PC-3 (cell line): ENCODE measurements around the gene CACNA1C. TPM values are rescaled to one million over a fixed set of nuclear protein-coding genes. Genes with fewer than 3 reads are reported as not detected.

Source experiments
- ATAC-seq: fragments of 200-7000 bp; cut with Tn5 transposase; 2 replicates; pipeline ENCODE4 v1.9.1; 2020; ENCODE audit warnings: mild to moderate bottlenecking, moderate library complexity
- BruUV-seq: library from RNA; stranded (reverse); fragments of 400-500 nt; replicated peaks from 2 replicates; lab custom pipeline; 2021; lab: Mats Ljungman, UMichigan
- CTCF ChIA-PET: fragments of 300-600 bp; sonication (Branson Sonifier 250); formaldehyde crosslinking; loops from one replicate; lab custom pipeline; 2022; ENCODE audit warnings: antibody characterized with exemption; lab: Charles Lee
- POLR2A ChIA-PET: fragments of 300-600 bp; sonication (Branson Sonifier 250); formaldehyde crosslinking; loops from one replicate; lab custom pipeline; 2022; ENCODE audit warnings: antibody characterized with exemption; ENCODE audit not compliant: unreplicated experiment; lab: Charles Lee
- DNase-seq: peaks from one replicate; pipeline ENCODE4 v3.0.0-alpha.2; 2015
- H2AFZ ChIP-seq: fragments of 300-600 bp; sonication (generic); 2 replicates; pipeline ENCODE4 v1.6.0; 2016; ENCODE audit warnings: antibody characterized with exemption, low read length
- H3F3A ChIP-seq: fragments of 300-600 bp; sonication (generic); one replicate; pipeline ENCODE4 v1.6.0; 2017; ENCODE audit warnings: antibody characterized with exemption, low read length, control low read depth, mild to moderate bottlenecking; ENCODE audit not compliant: unreplicated experiment
- H3K27ac ChIP-seq: fragments of 300-600 bp; sonication (generic); 2 replicates; pipeline ENCODE4 v1.5.1; 2016; ENCODE audit warnings: mild to moderate bottlenecking, low read length
- H3K27me3 ChIP-seq: fragments of 300-600 bp; sonication (generic); 2 replicates; pipeline ENCODE4 v1.6.1; 2016; ENCODE audit warnings: low read length, mixed read lengths
- H3K36me3 ChIP-seq: fragments of 300-600 bp; sonication (generic); 2 replicates; pipeline ENCODE4 v1.6.1; 2016; ENCODE audit warnings: low read depth, mixed run types, low read length, mixed read lengths
- H3K4me1 ChIP-seq: fragments of 300-600 bp; sonication (generic); 2 replicates; pipeline ENCODE4 v1.5.1; 2016; ENCODE audit warnings: low read length; ENCODE audit not compliant: insufficient read depth
- H3K4me2 ChIP-seq: fragments of 300-600 bp; sonication (generic); 2 replicates; pipeline ENCODE4 v1.6.0; 2016; ENCODE audit warnings: low read length
- H3K4me3 ChIP-seq: fragments of 300-600 bp; sonication (generic); 2 replicates; pipeline ENCODE4 v1.5.1; 2016; ENCODE audit warnings: mild to moderate bottlenecking, low read length, mixed read lengths
- H3K79me2 ChIP-seq: fragments of 300-600 bp; sonication (generic); 2 replicates; pipeline ENCODE4 v1.6.1; 2017; ENCODE audit warnings: low read length, mixed read lengths
- H3K9ac ChIP-seq: fragments of 300-600 bp; sonication (generic); 2 replicates; pipeline ENCODE4 v1.6.0; 2016; ENCODE audit warnings: mild to moderate bottlenecking, low read length
- H3K9me2 ChIP-seq: fragments of 300-600 bp; sonication (generic); replicated peaks from 2 replicates; pipeline ENCODE4 v1.6.1; 2016; ENCODE audit warnings: mixed run types, low read length, mixed read lengths
- H3K9me3 ChIP-seq: fragments of 300-600 bp; sonication (generic); 2 replicates; pipeline ENCODE4 v1.6.1; 2016; ENCODE audit warnings: low read length, mixed read lengths
- H4K20me1 ChIP-seq: fragments of 300-600 bp; sonication (generic); 2 replicates; pipeline ENCODE4 v1.6.1; 2016; ENCODE audit warnings: low read length, mixed read lengths
- EZH2 ChIP-seq: fragments of 300-600 bp; sonication (generic); IDR thresholded peaks from one replicate; pipeline ENCODE4 v1.6.1; 2017; ENCODE audit warnings: antibody characterized with exemption, mild to moderate bottlenecking, low read length; ENCODE audit not compliant: unreplicated experiment
- EZH2phosphoT487 ChIP-seq: fragments of 300-600 bp; sonication (generic); IDR thresholded peaks from 2 replicates; pipeline ENCODE4 v1.6.1; 2018; ENCODE audit warnings: mild to moderate bottlenecking, antibody characterized with exemption, low read length, borderline replicate concordance
- intact Hi-C: fragments of 100-400 bp; cut with micrococcal nuclease; formaldehyde crosslinking; loops from 2 replicates; pipeline ENCODE4 v1.9.0; 2023
- total RNA-seq: library from RNA; depleted of rRNA; stranded (reverse); fragments of >200 nt; gene quantifications from 2 replicates; pipeline ENCODE4 v1.2.3, GENCODE V29; 2014
- TF ChIP-seq, protein P1 (sequence below): fragments of 300-600 bp; sonication (generic); conservative IDR thresholded peaks from 2 replicates; pipeline ENCODE4 v1.5.1; 2017; ENCODE audit warnings: antibody characterized with exemption, low read depth, mild to moderate bottlenecking, low read length

Gene CACNA1C
- total RNA-seq, 1 experiment from 2014 or later = not detected

DNA sequence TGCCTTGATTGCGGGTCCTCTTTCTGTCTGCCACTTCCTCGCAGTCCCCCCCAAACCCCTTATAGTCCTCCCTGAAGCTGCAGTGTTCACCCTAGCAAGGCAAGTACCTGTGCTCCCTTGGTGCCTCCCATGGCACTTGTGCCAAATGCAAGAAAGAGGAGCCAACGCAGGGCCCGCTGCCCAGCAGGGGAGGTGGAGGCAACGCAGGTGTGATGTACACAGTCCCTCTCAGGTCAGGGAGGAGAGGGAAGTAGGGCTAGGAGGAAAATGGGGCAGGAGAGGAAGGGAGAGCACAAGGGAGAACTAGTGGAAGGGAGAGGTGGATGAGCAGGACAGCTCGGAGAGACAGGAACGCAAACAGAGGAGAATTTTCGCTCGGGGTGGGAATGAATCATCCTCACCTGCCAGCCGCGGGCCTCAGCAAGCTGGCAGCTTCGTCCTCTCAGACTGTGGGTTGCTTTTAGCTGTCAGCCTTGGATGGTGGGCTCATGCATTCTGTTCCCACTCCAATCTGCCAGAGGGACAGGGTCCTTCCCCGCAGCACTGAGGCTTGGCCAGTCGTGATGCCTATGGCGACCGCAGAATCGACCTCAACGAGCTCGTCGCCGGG lies 357.0 kb downstream of the CACNA1C start:
- ATAC-seq (no peak), DNase-seq (no peak)
- POLR2A ChIA-PET = no interaction called here
- Histone ChIP-seq H3K4me1 (no peaks in the 10 kb centered on the region), H3K36me3 (no peaks in the 10 kb centered on the region), H2AFZ (no peak overlapping the region), H3K27ac (no peak overlapping the region), H3K9me3 (no peaks in the 10 kb centered on the region), H3K27me3 (peaks cover 56% of the 10 kb centered on the region), H3K9me2 (no peaks in the 10 kb centered on the region), H3F3A (no peaks in the 10 kb centered on the region), H3K79me2 (no peaks in the 10 kb centered on the region), H3K9ac (no peak overlapping the region), H4K20me1 (no peaks in the 10 kb centered on the region), H3K4me2 (no peak overlapping the region), H3K4me3 (no peak overlapping the region)
- TF ChIP-seq EZH2 = no peak
- TF ChIP-seq, protein P1, sequence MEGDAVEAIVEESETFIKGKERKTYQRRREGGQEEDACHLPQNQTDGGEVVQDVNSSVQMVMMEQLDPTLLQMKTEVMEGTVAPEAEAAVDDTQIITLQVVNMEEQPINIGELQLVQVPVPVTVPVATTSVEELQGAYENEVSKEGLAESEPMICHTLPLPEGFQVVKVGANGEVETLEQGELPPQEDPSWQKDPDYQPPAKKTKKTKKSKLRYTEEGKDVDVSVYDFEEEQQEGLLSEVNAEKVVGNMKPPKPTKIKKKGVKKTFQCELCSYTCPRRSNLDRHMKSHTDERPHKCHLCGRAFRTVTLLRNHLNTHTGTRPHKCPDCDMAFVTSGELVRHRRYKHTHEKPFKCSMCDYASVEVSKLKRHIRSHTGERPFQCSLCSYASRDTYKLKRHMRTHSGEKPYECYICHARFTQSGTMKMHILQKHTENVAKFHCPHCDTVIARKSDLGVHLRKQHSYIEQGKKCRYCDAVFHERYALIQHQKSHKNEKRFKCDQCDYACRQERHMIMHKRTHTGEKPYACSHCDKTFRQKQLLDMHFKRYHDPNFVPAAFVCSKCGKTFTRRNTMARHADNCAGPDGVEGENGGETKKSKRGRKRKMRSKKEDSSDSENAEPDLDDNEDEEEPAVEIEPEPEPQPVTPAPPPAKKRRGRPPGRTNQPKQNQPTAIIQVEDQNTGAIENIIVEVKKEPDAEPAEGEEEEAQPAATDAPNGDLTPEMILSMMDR = no peak
- no peak for TF ChIP-seq EZH2phosphoT487
- intact Hi-C loops = no loop called here
- CTCF ChIA-PET = no interaction called here
- BruUV-seq = no TSS peak

DNA sequence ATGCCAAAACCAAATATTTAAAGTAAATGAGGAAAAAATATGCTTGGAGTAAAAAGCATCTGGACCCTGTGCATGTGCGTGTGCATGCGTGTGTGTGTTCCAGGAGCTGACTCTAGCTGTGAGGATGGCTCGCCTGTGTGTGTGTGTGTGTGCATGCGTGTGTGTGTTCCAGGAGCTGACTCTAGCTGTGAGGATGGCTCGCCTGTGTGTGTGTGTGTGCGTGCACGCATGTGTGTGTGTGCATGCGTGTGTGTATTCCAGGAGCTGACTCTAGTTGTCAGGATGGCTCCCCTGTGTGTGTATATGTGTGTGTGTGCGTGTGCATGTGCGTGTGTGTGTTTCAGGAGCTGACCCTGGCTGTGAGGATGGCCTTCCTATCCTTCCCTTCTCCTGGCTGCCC lies 357.7 kb downstream of the CACNA1C start:
- no peaks in the 10 kb centered on the region for H3F3A ChIP-seq
- no peaks in the 10 kb centered on the region for H3K79me2 ChIP-seq
- intact Hi-C loops = no loop called here
- H3K27ac ChIP-seq = no peak overlapping the region
- H3K9me2 ChIP-seq = no peaks in the 10 kb centered on the region
- H4K20me1 ChIP-seq = no peaks in the 10 kb centered on the region
- BruUV-seq = no TSS peak
- no peak overlapping the region for H2AFZ ChIP-seq
- H3K9me3 ChIP-seq = no peaks in the 10 kb centered on the region
- no peak overlapping the region for H3K4me3 ChIP-seq
- no peaks in the 10 kb centered on the region for H3K4me1 ChIP-seq
- ATAC-seq (no peak), DNase-seq (no peak)
- no peak overlapping the region for H3K9ac ChIP-seq
- no peak overlapping the region for H3K4me2 ChIP-seq
- ChIA-PET POLR2A (no interaction called here), CTCF (no interaction called here)
- no peaks in the 10 kb centered on the region for H3K36me3 ChIP-seq
- H3K27me3 ChIP-seq = peaks cover 63% of the 10 kb centered on the region
- no peak for TF ChIP-seq EZH2
- no peak for TF ChIP-seq EZH2phosphoT487
- TF ChIP-seq, protein P1 = no peak

DNA sequence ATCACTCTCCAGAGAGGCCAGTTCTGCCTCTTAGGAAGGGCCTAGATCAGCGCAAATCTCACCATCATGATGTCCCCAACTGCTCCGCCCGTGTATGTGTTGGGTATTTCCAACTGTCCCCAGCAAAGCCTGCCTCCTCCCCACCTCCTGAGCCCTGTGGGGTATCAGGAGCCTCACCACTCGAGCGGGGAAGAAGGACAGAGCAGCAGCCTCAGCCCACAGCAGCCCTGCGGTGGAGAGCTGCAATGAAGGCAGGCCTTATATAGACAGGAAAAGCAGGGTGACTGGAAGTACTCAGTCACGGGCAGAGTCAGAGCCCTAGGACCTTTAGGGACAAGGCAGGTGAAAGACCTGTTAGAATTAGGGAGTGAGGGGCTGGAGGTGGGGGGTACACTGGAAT lies 358.2 kb downstream of the CACNA1C start:
- no peaks in the 10 kb centered on the region for H4K20me1 ChIP-seq
- BruUV-seq = no TSS peak
- DNase-seq = no peak
- H3K9me2 ChIP-seq = no peaks in the 10 kb centered on the region
- ATAC-seq = no peak
- H3K27me3 ChIP-seq = peaks cover 65% of the 10 kb centered on the region
- no peaks in the 10 kb centered on the region for H3K36me3 ChIP-seq
- no peaks in the 10 kb centered on the region for H3F3A ChIP-seq
- no peak overlapping the region for H2AFZ ChIP-seq
- no peaks in the 10 kb centered on the region for H3K4me1 ChIP-seq
- intact Hi-C loops = no loop called here
- H3K27ac ChIP-seq = no peak overlapping the region
- H3K4me2 ChIP-seq = no peak overlapping the region
- ChIA-PET CTCF (no interaction called here), POLR2A (no interaction called here)
- H3K9ac ChIP-seq = no peak overlapping the region
- H3K9me3 ChIP-seq = no peaks in the 10 kb centered on the region
- no peaks in the 10 kb centered on the region for H3K79me2 ChIP-seq
- H3K4me3 ChIP-seq = no peak overlapping the region
- TF ChIP-seq EZH2phosphoT487 (no peak), EZH2 (no peak)
- TF ChIP-seq, protein P1 = no peak
